Brain microvascular endothelial cell (primary cell): ENCODE data around the gene TNNI3.

Experiments
- DNase-seq: peaks from one replicate; pipeline ENCODE4 v3.0.0-alpha.2; 2020
- H3K27ac ChIP-seq: fragments of 250-450 bp; sonication (Bioruptor Pico); 2 replicates; pipeline ENCODE4 v1.5.1; 2020; ENCODE audit warnings: mild to moderate bottlenecking, moderate library complexity
- H3K27me3 ChIP-seq: fragments of 250-450 bp; sonication (Bioruptor Pico); replicated peaks from 2 replicates; pipeline ENCODE4 v1.5.1; 2020; ENCODE audit warnings: mild to moderate bottlenecking
- H3K36me3 ChIP-seq: fragments of 250-450 bp; sonication (Bioruptor Pico); replicated peaks from 2 replicates; pipeline ENCODE4 v1.5.1; 2020; ENCODE audit warnings: mild to moderate bottlenecking
- H3K4me3 ChIP-seq: 2 replicates; pipeline ENCODE4 v1.5.1; 2011; ENCODE audit warnings: low read depth, mild to moderate bottlenecking, control low read depth, low read length, moderate library complexity
- in situ Hi-C: cut with HindIII; loops from 2 replicates; pipeline ENCODE4 v1.10.0; 2017; ENCODE audit warnings: low sequenced_read_pairs, low pct_ligation_motif_present
- TF ChIP-seq, protein P1 (sequence below): IDR thresholded peaks from 2 replicates; pipeline ENCODE4 v1.5.1; 2011; ENCODE audit warnings: low read depth, mild to moderate bottlenecking, moderate library complexity, low read length, control low read depth, inconsistent platforms; ENCODE audit errors: missing control alignments

TNNI3 gene

DNA sequence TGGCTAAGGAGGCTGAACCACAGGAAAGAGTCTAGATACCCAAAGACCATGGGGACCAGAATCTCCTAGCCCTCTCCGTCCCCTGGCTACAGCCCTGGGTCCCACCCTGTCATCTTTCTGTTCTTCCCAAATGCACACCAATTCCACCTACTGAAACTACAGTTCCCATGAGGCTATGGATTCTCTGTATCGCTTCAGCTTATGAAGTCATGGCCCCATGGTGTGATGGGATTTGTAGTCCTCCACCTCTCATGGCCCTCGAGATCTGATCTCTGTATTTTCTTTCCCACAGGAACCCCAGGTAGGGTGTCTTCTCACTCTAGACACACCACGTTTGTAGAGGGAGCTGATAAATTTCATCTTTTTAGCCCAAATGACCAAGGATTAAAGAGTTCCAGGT is 40.0 kb upstream of the TNNI3 start:
- H3K4me3 ChIP-seq: no peak overlapping the region
- DNase-seq: no peak
- H3K27ac ChIP-seq: no peak overlapping the region
- no peaks in the 10 kb centered on the region for H3K36me3 ChIP-seq
- in situ Hi-C loops: no loop called here
- H3K27me3 ChIP-seq: no peaks in the 10 kb centered on the region
- TF ChIP-seq, protein P1, sequence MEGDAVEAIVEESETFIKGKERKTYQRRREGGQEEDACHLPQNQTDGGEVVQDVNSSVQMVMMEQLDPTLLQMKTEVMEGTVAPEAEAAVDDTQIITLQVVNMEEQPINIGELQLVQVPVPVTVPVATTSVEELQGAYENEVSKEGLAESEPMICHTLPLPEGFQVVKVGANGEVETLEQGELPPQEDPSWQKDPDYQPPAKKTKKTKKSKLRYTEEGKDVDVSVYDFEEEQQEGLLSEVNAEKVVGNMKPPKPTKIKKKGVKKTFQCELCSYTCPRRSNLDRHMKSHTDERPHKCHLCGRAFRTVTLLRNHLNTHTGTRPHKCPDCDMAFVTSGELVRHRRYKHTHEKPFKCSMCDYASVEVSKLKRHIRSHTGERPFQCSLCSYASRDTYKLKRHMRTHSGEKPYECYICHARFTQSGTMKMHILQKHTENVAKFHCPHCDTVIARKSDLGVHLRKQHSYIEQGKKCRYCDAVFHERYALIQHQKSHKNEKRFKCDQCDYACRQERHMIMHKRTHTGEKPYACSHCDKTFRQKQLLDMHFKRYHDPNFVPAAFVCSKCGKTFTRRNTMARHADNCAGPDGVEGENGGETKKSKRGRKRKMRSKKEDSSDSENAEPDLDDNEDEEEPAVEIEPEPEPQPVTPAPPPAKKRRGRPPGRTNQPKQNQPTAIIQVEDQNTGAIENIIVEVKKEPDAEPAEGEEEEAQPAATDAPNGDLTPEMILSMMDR: no peak

DNA sequence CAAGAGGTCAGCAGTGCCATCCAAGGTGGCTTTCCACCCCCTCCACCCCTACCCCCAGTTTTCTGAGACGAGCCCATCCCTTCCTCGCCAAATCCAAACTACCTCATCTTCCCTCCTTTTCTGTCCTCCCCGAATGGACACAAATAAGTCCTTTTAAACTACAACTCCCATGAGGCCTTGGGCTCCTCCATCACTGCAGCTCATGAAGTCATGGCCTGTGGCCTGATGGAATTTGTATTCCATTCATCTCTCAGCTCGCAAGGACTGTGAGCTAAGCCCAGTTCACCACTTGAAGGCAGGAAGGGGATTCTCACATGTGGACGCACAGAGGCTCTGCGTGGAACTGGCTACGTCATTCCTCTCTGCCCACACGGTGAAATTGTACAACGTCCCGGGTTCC is 39.3 kb upstream of the TNNI3 start:
- Histone ChIP-seq H3K27ac (no peak overlapping the region), H3K4me3 (no peak overlapping the region), H3K36me3 (no peaks in the 10 kb centered on the region), H3K27me3 (no peaks in the 10 kb centered on the region)
- TF ChIP-seq, protein P1: no peak
- DNase-seq: no peak
- in situ Hi-C loops: no loop called here

DNA sequence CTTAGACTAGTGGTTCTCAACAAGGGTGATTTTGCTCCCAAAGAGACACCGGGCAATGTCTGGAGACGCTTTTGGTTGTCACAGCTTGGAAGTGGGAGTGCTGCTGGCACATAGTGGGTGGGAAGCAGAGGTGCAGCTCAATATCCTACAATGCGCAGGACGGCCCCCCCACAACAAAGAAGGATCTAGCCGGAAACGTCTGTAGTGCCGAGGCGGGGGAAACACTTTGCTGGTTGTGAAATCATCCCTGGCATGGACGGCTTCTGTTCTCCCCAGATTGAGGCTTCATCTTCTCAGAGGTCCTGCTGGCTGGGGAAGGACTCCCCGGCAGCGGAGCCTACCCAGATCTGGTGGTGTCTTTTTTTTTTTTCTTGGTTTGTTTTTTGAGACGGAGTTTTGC is 35.9 kb upstream of the TNNI3 start:
- no peaks in the 10 kb centered on the region for H3K27me3 ChIP-seq
- H3K36me3 ChIP-seq: no peaks in the 10 kb centered on the region
- in situ Hi-C loops: no loop called here
- no peak for DNase-seq
- TF ChIP-seq, protein P1: no peak
- no peak overlapping the region for H3K27ac ChIP-seq
- H3K4me3 ChIP-seq: no peak overlapping the region

DNA sequence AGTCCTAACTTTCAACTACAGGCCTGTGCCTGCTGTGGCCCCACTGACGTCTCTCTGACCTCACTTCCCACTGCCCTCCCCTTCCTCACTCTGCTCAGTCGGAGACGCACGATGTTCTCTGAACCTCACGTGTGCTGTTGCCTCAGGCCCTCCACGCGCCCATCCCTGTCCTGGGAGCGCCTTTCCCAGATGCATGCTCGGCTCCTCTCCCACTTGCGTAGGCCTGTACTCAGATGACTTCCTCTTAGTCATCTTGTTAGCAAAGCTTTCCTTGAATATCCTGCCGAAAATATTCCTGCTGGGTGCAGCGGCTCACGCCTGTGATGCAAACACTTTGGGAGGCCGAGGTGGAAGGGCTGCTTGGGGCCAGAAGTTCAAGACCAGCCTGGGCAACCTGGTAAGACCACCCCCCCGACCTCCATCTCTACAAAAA is 31.9 kb upstream of the TNNI3 start:
- H3K36me3 ChIP-seq: no peaks in the 10 kb centered on the region
- H3K4me3 ChIP-seq: no peak overlapping the region
- TF ChIP-seq, protein P1: no peak
- in situ Hi-C loops: no loop called here
- peak overlapping the region; percentile 77 for H3K27ac ChIP-seq
- H3K27me3 ChIP-seq: no peaks in the 10 kb centered on the region
- peak; percentile 96 for DNase-seq

DNA sequence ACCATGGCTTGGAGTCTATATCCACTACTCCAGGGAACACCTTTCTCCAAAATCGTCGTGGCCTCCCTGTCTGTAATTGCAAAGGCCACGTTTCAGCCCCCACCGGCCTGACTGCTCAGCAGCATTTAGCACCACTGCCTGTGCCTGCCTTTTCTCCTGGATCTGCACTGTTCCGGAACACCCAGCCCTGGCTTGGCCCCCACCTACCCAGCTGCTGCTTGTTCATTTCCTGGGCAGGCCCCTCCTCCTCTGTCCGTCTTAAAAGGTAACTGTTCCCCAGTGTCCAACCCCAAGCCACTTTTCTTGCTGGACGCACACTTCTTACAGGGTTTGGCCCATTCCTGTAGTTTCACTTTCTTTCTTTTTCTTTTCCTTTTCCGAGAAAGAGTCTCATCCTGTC is 31.1 kb upstream of the TNNI3 start:
- Histone ChIP-seq H3K4me3 (no peak overlapping the region), H3K27me3 (no peaks in the 10 kb centered on the region), H3K36me3 (no peaks in the 10 kb centered on the region), H3K27ac (peak overlapping the region; percentile 77)
- TF ChIP-seq, protein P1: no peak
- no peak for DNase-seq
- in situ Hi-C loops: no loop called here

DNA sequence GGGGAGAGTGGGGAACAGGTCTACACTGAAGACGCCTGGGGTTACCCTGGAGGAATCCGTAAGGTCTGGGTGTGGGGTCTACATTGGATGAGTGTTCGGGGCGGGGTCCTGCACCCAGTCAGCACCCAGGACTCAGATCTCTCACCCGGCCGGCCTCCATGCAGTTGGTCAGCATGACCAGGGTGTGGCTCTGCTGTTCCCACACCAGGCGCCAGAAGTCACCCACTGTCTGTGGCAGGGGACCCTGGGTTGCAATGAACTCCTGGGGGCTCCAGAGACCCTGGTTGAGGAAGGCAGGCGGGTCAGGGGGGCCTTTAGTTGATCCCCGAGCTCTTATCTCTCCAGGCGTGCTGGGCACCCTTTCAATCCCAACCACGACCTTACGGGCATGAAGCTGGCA is 28.5 kb upstream of the TNNI3 start:
- Histone ChIP-seq H3K36me3 (no peaks in the 10 kb centered on the region), H3K27ac (no peak overlapping the region), H3K27me3 (no peaks in the 10 kb centered on the region), H3K4me3 (no peak overlapping the region)
- TF ChIP-seq, protein P1: no peak
- DNase-seq: no peak
- in situ Hi-C loops: no loop called here
